SKM-1 (cell line): ENCODE results near the gene ARAP1.

Experiments used
- DNase-seq: peaks from one replicate; lab custom pipeline; 2025; ENCODE audit not compliant: unreplicated experiment; lab: John Stamatoyannopoulos, UW

ARAP1 gene

GRCh38 chr11:72705442-72706365 lies 46.5 kb downstream of the ARAP1 start:
- DNase-seq = no peak

GRCh38 chr11:72704783-72705265 lies 47.4 kb downstream of the ARAP1 start:
- DNase-seq = no peak

- no peak for DNase-seq
Measured at GRCh38 chr11:72704028-72704782, 48.0 kb downstream of the ARAP1 start.

GRCh38 chr11:72703267-72704008 lies 48.8 kb downstream of the ARAP1 start:
- no peak for DNase-seq

GRCh38 chr11:72702577-72703241 lies 49.5 kb downstream of the ARAP1 start:
- no peak for DNase-seq

- no peak for DNase-seq
Measured at GRCh38 chr11:72702096-72702495, 50.1 kb downstream of the ARAP1 start.

- no peak for DNase-seq
Measured at GRCh38 chr11:72701466-72701865, 50.7 kb downstream of the ARAP1 start.

- no peak for DNase-seq
Measured at GRCh38 chr11:72700146-72700545, 52.1 kb downstream of the ARAP1 start.

- DNase-seq = no peak
Measured at GRCh38 chr11:72697814-72698213, 54.4 kb downstream of the ARAP1 start.

- no peak for DNase-seq
Measured at GRCh38 chr11:72696866-72697700, 55.1 kb downstream of the ARAP1 start.

- no peak for DNase-seq
Measured at GRCh38 chr11:72695354-72695753, 56.9 kb downstream of the ARAP1 start.

GRCh38 chr11:72693271-72693968 lies 58.8 kb downstream of the ARAP1 start:
- no peak for DNase-seq

- DNase-seq = no peak
Measured at GRCh38 chr11:72692498-72693237, 59.5 kb downstream of the ARAP1 start.

GRCh38 chr11:72690166-72690565 lies 62.0 kb downstream of the ARAP1 start:
- DNase-seq = no peak

GRCh38 chr11:72688929-72689328 lies 63.3 kb downstream of the ARAP1 start:
- DNase-seq = no peak

- no peak for DNase-seq
Measured at GRCh38 chr11:72688486-72688885, 63.7 kb downstream of the ARAP1 start.

GRCh38 chr11:72687326-72687725 lies 64.9 kb downstream of the ARAP1 start:
- no peak for DNase-seq

GRCh38 chr11:72686639-72687220 lies 65.5 kb downstream of the ARAP1 start:
- no peak for DNase-seq
